ENCODE results near the gene TFAP2E.

The TFAP2E gene

DNA sequence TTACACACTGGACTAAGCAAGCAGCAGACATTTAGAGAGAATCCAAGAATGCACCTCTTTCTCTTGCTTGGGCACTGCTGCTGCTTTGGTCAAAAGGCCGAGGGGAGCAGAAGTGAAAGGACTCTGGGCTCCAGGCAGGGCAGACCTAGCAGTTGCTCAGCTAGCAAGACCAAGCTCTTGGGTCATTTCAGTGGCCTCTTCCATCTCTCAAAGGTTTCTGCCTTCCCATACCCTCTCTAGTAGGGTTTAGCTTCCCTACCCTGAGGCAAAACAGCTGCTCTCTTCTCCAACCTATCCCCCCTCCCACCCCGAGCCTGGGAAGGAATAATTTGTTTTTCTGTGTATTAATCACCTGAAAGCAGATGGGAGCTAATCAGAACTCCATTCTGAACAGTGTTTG, 25.8 kb downstream of the TFAP2E start:
- no peak for DNase-seq

DNA sequence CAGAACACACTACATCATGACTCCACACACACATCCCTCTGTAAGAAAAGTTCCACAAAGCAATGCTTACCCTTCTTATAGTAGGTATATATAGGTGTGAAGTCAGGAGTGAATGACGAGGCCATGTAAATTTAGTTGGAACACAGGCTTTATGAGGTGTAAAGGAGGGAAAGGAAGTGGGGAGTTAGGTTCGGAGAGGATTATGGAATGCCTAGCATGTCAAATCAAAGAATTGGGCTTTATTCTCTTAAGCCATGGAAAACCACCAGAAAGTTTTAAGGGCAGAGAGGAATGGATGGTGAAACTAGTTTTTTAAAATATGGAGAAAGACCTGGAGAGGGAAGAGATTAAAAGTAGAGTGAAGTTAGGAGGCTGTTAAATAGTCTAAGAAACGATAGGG, 26.3 kb downstream of the TFAP2E start:
- no peak for DNase-seq

DNA sequence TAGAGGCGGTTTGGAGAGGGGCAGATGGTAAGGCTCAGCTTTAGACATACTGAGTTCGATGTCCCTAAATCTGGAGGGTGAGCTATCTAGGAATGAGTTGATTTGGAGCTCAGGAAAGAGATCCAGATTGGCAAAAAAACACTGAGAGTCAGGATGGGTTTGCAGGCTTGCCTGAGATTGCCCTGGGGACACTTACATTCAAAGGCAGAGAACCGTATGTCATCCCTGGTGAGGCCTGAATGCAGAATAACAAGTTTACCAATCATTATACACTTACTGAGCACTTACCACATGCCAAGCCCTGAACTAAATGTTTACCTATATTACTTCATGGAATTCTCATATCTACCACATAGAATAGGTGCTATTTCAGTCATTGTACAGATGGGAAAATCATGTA, 27.5 kb downstream of the TFAP2E start:
- no peak for DNase-seq

DNA sequence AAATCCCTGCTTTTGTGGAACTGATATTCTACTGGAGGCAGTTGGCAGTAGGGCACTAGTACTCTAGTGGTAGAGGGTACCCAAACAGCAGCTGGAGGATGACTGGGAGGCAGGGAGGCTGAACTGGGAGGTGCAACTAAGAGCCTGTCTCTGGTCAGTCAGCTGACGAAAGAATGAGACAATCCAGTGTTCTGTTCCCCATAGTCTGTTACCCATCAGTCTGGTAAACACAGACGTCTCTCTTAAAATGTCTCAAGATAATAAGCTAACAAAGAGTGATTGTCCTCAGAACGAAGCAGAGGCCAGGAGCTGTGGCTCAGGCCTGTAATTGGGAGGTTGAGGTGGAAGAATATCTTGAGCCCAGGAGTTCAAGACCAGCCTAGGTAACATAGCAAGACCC, 30.4 kb downstream of the TFAP2E start:
- DNase-seq = no peak

DNA sequence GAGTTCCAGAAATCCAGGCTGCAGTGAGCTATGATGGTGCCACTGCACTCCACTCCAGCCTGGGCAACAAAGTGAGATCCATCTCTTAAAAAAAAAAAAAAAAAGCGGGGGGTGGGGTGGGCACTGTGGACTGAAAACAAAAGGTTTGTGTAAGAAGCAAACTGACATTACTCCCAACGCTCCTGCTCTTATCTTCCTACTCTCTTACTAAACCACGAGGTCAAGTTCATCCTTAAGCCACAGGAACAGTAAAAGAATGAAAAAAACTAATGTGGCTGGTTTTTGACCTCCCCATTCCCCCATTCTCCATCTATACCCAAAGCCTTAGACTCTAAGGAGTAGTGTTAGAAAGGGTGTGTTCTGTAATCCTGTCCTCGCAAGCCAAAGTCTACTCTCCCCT, 30.8 kb downstream of the TFAP2E start:
- no peak for DNase-seq

DNA sequence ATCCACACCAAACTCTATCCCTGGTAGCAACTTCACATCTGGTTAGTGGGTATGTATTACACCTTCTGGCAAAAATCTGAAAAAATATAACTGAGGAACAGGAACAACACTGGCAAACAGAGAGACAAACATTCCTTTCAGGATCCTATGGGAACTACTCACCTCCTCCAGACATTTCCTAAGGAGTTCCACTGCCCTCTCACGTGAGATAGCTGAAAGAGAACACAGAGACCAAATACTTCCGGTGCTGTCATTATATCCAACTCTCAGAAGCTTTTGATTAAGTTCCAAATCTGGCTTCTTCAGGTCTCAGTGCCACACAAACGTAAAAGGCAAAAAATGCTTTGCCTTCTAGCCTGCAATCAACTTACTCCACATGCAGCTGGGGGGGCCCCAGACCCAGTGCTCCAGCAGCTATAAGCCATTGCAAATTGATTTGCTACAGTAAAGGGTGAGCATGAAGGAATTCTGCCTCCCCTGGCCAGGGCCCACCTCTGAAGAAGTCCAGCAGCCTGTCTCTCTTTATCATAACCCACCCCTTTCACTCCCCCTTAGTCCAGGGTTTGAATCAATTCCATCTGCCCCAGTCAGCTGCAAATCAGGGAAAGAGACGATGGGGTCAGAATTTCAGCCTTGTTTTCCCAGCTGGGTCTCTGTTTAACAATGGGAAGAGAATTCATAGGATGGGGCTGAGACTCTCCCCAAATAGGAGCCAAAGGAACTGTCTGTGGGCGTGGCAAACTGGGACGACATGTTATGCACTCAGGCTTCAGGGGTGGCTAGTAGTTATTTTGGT, 32.2 kb downstream of the TFAP2E start:
- no peak for DNase-seq

DNA sequence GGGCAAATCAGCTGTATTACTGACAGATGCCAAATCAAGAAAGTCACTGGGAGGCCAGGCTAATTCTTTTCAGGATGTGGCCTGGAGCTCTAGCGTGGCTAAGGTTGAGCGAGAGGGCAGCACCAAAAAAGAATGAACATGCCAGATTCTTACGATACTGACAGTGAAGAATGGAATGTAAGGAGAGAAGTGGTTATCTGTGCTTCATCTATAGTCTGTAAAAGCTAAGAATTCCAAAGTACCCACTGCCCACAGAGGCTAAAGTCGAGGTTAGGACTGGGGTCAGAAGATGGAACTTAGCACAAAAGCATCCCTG, 32.7 kb downstream of the TFAP2E start:
- DNase-seq = no peak

DNA sequence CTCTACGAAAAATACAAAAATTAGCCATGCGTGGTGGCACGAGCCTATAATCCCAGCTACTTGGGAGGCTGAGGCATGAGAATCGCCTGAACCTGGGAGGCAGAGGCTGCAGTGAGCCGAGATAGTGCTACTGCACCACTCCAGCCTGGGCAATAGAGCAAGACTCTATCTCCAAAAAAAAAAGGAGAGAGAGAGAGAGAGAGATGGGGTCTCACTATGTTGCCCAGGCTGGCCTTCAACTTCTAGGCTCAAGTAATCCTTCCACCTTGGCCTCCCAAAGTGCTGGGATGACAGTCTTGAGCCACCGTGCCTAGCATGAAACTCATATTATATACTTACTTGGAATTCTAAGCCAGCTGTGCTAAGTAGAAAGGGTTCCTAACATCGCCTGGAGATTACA, 38.5 kb downstream of the TFAP2E start:
- DNase-seq = no peak

DNA sequence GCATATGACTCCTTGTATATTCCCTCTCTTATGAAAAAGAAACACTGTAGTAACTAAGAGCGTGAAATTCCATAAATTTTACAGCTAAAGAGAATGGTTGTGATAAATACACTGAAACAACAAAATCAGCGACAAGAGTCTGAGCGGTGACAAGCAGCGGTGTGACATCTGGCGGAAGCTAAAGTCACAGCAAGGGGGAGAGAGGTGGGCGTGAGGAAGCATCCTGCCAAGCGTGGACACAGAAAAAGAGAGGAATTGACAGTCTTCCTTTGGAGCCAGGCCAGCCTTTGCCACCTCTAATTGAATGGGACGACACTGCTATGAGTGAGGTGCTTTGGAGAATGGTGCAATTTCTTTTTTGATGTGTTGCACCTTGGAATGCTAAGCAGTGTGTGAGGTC, 42.3 kb downstream of the TFAP2E start:
- DNase-seq = no peak

DNA sequence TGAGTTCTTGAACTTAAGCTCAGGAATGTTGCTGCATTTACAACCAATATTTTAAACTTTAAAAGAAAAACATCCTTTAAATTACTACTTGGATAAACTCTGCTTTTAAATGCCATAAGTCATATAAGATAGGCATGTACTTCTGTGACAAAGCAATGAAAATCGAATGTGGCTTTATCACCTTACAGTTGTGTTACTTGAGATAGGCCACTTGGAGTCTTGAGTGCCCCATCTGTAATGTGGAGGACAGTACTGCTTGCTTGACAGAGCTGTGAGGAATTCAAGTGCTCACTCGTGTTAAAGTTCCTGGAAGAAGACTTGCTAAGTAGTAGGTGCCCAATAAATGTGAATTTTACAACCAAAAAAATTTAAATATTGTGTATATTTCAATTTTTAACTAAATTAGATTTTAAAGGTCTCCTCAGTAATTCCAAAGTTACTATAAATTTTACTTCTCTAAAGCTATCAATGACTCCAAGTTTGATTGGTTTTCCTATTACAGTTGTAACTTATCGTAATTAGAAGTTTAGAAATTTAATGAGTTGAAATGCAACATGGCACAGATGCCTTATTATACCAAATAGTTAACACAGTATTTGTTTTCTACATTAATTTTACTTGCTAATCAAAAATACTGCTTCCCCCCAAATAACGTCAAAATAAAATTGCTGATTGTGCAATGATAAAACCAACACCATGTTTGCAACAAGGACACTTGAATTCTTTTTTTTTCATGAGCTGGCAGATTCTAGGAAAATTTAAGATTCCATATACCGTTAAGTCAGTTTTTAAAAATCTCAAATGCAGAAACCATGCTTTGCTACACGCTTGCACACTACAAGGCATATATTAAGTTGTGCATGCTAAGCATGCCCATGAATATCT, 46.4 kb downstream of the TFAP2E start:
- DNase-seq = no peak

DNA sequence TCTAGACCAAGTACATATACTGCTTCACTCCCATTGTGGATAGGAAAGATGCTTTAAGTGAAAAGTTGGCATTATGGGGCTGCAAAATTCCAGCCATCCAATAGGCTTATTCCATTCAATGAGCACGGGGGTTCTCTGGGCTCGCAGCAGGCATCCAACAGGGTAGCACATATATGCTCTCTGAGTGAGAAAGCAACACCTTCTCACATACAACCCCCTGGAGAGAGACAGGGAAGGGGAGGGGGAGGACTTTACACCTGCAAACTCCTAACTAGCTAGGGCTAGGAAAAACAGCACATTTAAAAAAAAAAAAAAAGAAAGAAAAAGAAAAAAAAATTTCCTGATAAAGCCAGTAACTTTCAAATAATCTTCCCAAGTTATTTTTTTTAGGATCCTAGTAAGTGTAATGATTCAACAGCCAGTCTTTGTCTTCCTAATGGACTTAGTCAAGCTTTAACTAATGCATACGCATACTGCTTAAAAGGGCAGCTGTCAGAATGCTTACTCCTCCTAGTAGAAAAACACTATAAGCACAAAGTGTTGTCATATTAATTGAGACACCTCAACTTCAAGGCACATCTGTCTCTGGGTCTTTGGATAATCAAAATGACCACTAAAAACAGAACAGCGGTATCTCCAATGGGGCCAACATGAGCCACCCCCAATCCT, 49.5 kb downstream of the TFAP2E start:
- DNase-seq = no peak

DNA sequence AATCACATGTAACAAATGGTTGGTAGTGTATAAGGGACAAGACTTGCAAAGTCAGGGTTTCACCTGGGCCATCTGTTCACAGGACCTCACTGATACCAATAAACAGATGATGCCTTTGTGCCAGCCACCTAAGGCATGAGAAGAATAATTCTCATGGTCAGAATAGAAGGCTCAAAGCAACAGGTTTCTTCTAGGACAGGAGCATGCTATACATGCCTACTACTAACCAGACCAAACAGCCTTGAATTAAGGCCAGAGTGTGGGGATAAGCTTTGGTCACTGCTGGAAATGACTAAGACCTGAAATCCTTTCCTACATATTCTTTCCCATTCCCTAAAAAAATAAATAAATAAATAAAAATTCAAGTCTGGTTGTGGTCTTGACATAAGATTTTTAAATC, 50.7 kb downstream of the TFAP2E start:
- DNase-seq = no peak

DNA sequence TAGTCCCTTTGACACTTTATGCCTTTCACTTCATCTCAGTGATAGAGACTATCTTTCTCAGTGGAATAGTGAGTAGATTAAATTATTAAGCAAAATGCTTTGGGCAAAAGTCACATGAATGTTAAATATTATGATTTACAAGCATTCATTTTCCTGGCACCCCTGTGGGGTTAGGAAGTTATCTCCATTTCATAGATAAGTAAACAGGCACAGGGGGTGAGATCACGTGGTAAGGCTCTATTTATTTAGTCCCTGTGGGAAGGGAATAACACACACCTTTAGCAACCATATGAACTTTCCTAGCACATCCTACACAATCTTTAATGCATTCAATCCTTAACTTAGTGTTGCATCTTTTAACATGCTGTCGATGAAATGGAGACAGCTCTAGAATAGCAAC, 55.9 kb downstream of the TFAP2E start:
- no peak for DNase-seq

DNA sequence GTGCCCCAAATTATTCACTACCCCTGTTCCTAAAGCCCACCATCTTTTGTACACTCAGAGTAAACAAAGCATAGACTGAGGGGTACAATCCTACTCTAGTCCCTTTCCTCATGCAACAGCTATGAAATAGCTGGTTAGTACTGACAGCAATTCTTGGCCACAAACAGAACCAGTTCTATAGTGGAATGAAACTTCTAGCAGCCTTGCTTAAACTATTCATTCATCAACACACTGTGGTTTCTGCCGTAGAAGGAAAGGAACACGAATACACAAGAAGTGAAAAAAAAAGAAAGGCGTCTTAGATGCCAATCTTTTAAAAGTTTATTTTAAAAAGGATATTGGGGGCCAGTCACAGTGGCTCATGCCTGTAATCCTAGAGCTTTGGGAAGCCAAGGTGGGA, 58.3 kb downstream of the TFAP2E start:
- no peak for DNase-seq

DNA sequence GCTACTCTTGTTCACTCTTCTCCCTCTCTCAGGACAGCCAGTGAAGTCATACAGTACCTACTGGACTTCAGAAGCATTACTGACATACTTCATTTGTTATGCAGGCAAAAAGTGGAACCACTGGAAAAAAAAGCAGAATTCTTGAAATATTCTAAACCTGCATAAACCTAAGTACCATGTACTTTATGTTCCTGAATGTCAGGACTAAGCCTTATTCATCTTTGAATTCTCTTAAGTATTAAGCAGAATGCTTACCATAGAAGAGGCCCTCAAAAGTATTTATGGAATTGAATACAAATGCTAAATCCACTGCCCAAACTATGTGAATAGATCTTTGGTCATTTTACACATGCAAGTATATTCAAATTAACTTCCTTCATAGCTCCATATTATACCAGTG, 60.4 kb downstream of the TFAP2E start:
- no peak for DNase-seq

DNA sequence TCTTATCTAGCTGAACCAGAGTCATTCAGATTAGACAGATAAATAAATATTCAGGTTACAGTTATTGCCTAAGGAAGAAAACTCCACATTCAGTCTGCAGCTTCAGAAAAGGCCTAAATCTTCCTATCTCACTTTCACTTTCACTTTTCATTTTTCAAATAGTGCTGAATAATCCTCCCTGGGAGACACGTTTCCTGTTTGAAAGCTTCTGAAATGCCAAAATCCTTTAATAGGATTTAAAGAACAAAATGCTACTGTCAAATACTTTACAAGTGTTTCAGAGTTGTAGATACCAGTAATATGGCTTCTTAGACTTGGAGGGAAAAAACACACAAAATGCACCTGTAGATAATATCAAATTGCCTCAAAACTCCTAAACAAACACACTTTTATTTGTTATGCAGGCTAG, 64.3 kb downstream of the TFAP2E start:
- DNase-seq = no peak

DNA sequence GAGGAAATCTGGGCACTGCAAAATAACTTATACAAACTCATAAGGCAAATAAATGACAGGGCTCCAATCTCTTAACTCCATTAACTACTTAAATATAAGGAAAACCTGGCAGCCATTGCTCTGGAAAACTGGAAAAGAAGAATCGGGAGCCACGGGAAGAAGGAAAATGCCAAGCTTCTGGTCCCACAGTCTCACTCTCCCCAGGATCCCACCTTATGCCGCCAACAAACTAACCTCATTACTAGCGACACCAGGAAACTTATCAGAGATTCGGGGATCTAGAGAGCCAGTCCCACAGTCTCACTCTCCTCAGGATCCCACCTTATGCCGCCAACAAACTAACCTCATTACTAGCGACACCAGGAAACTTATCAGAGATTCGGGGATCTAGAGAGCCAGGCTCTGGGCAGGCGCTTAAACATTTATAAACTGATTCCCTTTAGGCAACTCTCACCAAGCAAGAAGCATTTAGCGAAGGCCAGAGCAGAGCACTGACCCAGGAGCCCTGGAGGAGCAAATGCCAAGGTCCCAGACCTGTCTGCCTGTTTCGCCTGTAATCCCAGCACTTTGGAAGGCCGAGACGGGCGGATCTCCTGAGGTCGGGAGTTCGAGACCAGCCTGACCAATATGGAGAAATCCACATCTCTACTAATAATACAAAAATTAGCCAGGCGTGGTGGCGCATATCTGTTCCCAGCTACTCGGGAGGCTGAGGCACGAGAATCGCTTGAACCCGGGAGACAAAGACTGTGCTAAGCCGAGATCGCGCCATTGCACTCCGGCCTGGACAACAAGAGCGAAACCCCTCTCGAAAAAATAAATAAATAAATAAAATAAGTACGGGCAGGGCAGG, 67.5 kb downstream of the TFAP2E start:
- peak in 1 of 2 donors; percentile 9 for DNase-seq

DNA sequence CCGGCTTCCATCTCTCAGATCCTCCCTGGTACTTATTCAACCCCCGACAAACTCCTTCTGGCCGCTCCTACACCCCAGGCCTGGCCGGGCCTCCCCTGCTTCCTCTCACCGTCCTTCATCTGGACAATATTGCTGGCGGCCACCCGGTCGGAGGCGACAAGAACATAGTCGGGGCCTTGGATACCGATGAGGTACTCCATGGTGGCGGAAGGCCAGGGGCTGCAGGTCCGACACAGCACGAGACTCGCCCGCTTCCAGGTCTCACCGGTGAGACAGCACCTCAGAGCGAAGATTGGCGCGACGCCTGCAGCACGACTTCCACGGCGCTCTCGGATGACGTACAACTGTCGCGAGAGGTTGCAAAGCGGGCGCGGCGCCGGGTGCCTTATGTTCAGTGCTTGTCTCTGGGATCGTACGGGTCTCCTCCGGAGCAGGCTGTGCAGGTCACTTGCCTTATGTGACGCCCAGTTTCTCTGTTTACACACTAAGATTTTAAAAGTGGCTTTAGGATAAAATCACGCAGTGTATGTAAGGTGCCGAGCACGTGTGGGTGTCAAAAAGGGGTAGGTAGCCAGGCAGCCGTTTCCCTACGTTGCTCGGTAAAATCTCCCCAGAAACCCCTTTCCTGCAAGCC, 68.2 kb downstream of the TFAP2E start, which contains the start of gene PSMB2:
Gene PSMB2, minus strand, starts transcription at position 294 of the 634 bp plus-strand sequence. Its CDS starts 94 bp downstream, at position 200.
- DNase-seq = peak; percentile 97 to 99

DNA sequence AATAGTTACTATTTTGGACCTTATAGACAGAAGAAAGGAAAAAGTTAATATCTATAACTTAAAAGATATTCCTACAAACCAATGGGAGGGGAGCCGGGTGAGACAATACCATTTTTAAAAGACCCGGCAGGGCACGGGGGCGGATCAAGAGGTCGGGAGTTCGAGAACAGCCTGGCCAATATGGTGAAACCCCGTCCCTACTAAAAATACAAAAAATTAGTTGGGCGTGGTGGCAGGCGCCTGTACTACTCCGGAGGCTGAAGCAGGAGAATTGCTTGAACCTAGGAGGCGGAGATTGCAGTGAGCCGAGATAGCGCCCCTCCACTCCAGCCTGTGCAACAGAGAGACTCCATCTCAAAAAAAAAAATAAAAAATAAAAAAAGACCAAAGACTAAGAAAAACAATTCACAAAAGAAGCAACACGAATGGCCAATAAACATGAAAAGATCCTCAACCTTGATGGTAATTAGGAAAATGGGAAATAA, 69.4 kb downstream of the TFAP2E start:
- DNase-seq = peak; percentile 33 to 38

DNA sequence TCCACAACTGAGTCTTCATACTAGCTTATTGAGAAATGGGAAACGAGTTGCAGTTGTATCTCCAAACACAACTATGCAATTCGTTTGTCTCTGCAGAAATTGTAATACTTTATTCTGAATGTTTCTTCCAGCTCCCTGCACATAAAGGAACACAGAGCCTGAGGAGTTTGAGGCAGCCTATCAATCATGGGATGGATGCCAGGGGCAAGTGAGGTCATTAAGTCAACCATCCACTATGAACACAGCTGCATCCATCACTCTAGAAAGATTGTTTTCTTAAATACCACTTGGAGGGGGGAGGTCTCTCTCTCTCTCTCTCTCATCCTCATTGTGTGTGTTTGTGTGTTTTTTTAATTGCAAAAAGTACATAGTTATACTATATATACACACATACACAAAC, 71.1 kb downstream of the TFAP2E start:
- DNase-seq = no peak

Data from stimulated activated CD4-positive, alpha-beta T cell treated with anti-CD3 and anti-CD28 coated beads, Interleukin-2, amount 100 ng/mL, for 24 hours (primary cell).